PFSK-1 (cell line): Measurements from ENCODE around the gene DACH1.

ENCODE experiments used
- FOXP2 ChIP-seq: optimal IDR thresholded peaks from 2 replicates; pipeline ENCODE3; 2011; ENCODE audit warnings: borderline replicate concordance, control low read depth, inconsistent platforms; ENCODE audit not compliant: insufficient read depth; ENCODE audit errors: extremely low read length, extremely low read depth
- POLR2AphosphoS5 ChIP-seq: IDR thresholded peaks from 2 replicates; pipeline ENCODE4 v1.6.1; 2012; ENCODE audit warnings: low read depth, mild to moderate bottlenecking, control low read depth, low read length, moderate library complexity
- REST ChIP-seq, 2 experiments: IDR thresholded peaks; 2 replicates each; pipeline versions ENCODE4 v1.6.1 to v1.8.0; 2011 to 2012; ENCODE audit warnings: low read depth in 2 of 2, low read length in 2 of 2, control low read depth in 1 of 2, inconsistent platforms in 1 of 2, mild to moderate bottlenecking in 1 of 2, moderate library complexity in 1 of 2; ENCODE audit not compliant: insufficient read depth in 1 of 2
- SIN3A ChIP-seq: IDR thresholded peaks from 2 replicates; pipeline ENCODE4 v1.6.1; 2012; ENCODE audit warnings: mild to moderate bottlenecking, low read length, moderate library complexity, borderline replicate concordance; ENCODE audit not compliant: insufficient read depth
- TAF1 ChIP-seq: IDR thresholded peaks from 2 replicates; pipeline ENCODE4 v1.6.1; 2012; ENCODE audit warnings: low read length, control low read depth, borderline replicate concordance; ENCODE audit not compliant: insufficient read depth

DACH1 gene

GRCh38 chr13:71632206-71632605, 234.8 kb downstream of the DACH1 start:
- TF ChIP-seq FOXP2 (no peak), POLR2AphosphoS5 (no peak), SIN3A (no peak), REST (IDR thresholded peaks at IDR 0.05; ENCODE audit: insufficient read depth in 1 of 2, low read depth in 2 of 2, low read length in 2 of 2) (no peak), TAF1 (no peak)

DNA sequence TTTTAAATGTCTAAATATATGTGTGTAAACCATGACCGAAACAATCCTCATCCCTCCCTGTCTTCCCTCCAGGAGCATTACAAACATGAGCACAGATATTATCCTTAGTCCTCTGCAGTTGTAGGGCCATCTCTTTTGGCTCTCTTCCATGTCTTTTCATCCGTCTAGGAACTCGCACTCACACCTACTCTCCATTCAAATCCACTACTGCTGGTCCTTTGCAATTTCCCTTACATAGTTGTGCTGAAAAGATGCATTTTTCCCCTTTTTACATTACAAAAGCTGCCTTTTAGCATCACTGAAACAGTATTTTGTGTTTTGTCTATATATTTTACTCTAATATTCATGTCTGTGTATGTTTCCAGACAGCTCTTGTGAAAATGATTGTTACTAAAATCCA, 237.8 kb downstream of the DACH1 start:
- no peak for TF ChIP-seq SIN3A
- no peak for TF ChIP-seq POLR2AphosphoS5
- no peak for TF ChIP-seq TAF1
- TF ChIP-seq FOXP2: no peak
- TF ChIP-seq REST (IDR thresholded peaks at IDR 0.05; ENCODE audit: insufficient read depth in 1 of 2, low read depth in 2 of 2, low read length in 2 of 2): no peak

GRCh38 chr13:71626421-71627117, 240.4 kb downstream of the DACH1 start:
- TF ChIP-seq REST (IDR thresholded peaks at IDR 0.05; ENCODE audit: insufficient read depth in 1 of 2, low read depth in 2 of 2, low read length in 2 of 2): no peak
- TF ChIP-seq POLR2AphosphoS5: no peak
- no peak for TF ChIP-seq SIN3A
- TF ChIP-seq FOXP2: no peak
- no peak for TF ChIP-seq TAF1

DNA sequence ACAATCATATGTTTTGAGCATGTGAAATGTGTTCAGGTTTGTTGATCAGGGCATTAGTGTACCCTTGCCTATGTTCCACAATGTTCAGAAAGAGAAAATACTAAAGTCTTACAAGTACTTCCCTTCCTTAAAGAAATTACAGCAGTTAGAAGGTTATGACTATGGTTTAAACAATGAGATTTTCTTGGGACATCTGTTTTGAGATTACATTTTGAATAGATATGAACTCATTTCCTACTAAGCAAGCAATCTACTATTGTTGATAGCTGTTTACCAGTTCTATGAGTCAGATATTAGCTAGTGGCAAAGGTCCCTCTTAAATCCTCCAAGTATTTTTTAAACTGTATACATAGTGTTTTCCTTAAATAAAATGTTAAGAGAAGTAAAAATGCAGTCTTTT, 241.3 kb downstream of the DACH1 start:
- no peak for TF ChIP-seq SIN3A
- no peak for TF ChIP-seq FOXP2
- TF ChIP-seq POLR2AphosphoS5: no peak
- TF ChIP-seq REST (IDR thresholded peaks at IDR 0.05; ENCODE audit: insufficient read depth in 1 of 2, low read depth in 2 of 2, low read length in 2 of 2): no peak
- TF ChIP-seq TAF1: no peak

DNA sequence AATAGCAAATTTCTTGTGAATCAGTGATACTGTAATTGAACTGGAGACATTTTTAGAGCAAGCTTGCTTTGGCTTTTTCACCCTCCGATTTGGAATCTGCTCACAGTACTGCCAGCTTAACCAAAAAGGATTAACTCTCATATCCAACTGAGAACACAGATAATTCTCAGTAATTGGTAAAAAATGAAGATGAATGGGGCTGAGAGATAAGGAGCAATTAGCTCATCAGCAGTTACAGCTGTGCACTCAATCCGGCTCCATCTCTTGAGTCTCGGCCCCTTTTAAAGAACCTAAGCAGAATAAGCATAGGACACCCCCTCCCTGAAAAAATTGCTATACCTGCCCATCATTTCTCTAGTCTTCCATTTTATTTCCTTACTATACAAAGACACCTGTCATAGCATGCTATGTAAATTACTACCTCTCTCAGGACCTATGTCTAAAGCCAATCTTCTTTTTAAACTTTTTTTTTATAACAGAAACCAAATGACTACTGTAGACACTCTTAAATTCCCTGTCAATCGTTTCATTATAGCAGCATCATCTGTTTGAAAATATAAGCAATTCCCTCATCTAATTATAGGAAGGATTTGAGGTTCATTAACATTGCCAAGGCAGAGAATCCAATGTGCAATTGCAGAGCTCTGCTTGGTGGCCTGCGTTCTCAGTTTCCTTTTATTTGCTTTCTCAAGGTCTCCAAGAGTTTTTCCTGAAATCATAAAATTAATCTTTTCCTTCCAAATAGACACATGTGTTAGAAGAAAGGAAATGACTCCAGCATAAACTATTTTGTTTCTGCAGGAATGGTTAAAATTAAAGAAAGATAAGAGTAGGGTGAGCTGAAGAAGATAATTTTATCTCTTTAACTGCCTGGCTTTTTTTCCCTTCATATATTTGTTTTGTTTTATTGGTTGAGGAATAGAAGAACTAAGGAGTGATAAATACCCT, 242.1 kb downstream of the DACH1 start:
- TF ChIP-seq SIN3A (no peak), POLR2AphosphoS5 (no peak), REST (IDR thresholded peaks at IDR 0.05; ENCODE audit: insufficient read depth in 1 of 2, low read depth in 2 of 2, low read length in 2 of 2) (no peak), TAF1 (no peak), FOXP2 (no peak)
